ENCODE measurements around the gene SMURF1.

SMURF1 gene

GRCh38 chr7:99027841-99028240, 116.1 kb downstream of the SMURF1 start:
- TF ChIP-seq CTCF (IDR thresholded peaks at IDR 0.05; ENCODE audit: insufficient read depth, low read length, poor library complexity, severe bottlenecking): no peak
- H3K27me3 ChIP-seq (replicated peaks; ENCODE audit: control insufficient read depth, insufficient read depth, low read length): no peaks in the 10 kb centered on the region
- H3K4me3 ChIP-seq (replicated peaks; ENCODE audit: low read depth, low read length): no peak overlapping the region
- peaks cover 17% of the 10 kb centered on the region for H3K36me3 ChIP-seq (ENCODE audit: control insufficient read depth, insufficient read depth, low read length)
- no peak for DNase-seq (ENCODE audit: extremely low read depth, insufficient read length)

- no peak for TF ChIP-seq CTCF (IDR thresholded peaks at IDR 0.05; ENCODE audit: insufficient read depth, low read length, poor library complexity, severe bottlenecking)
- DNase-seq (ENCODE audit: extremely low read depth, insufficient read length): no peak
- Histone ChIP-seq H3K27me3 (replicated peaks; ENCODE audit: control insufficient read depth, insufficient read depth, low read length) (no peaks in the 10 kb centered on the region), H3K4me3 (replicated peaks; ENCODE audit: low read depth, low read length) (no peak overlapping the region), H3K36me3 (ENCODE audit: control insufficient read depth, insufficient read depth, low read length) (peaks cover 17% of the 10 kb centered on the region)
Observed at GRCh38 chr7:99027241-99027640, 116.7 kb downstream of the SMURF1 start.

- Histone ChIP-seq H3K4me3 (replicated peaks; ENCODE audit: low read depth, low read length) (no peak overlapping the region), H3K36me3 (ENCODE audit: control insufficient read depth, insufficient read depth, low read length) (peaks cover 6% of the 10 kb centered on the region), H3K27me3 (replicated peaks; ENCODE audit: control insufficient read depth, insufficient read depth, low read length) (no peaks in the 10 kb centered on the region)
- no peak for DNase-seq (ENCODE audit: extremely low read depth, insufficient read length)
- no peak for TF ChIP-seq CTCF (IDR thresholded peaks at IDR 0.05; ENCODE audit: insufficient read depth, low read length, poor library complexity, severe bottlenecking)
Observed at GRCh38 chr7:99024066-99024465, 119.8 kb downstream of the SMURF1 start.

GRCh38 chr7:99021941-99022560, 121.9 kb downstream of the SMURF1 start:
- no peak for TF ChIP-seq CTCF (IDR thresholded peaks at IDR 0.05; ENCODE audit: insufficient read depth, low read length, poor library complexity, severe bottlenecking)
- DNase-seq (ENCODE audit: extremely low read depth, insufficient read length): no peak
- H3K4me3 ChIP-seq (replicated peaks; ENCODE audit: low read depth, low read length): no peak overlapping the region
- no peaks in the 10 kb centered on the region for H3K27me3 ChIP-seq (replicated peaks; ENCODE audit: control insufficient read depth, insufficient read depth, low read length)
- peaks cover 4% of the 10 kb centered on the region; the same call in 1 of the 2 replicates for H3K36me3 ChIP-seq (ENCODE audit: control insufficient read depth, insufficient read depth, low read length)

GRCh38 chr7:99020413-99020715, 123.5 kb downstream of the SMURF1 start:
- H3K36me3 ChIP-seq (ENCODE audit: control insufficient read depth, insufficient read depth, low read length): peaks cover 7% of the 10 kb centered on the region
- H3K27me3 ChIP-seq (replicated peaks; ENCODE audit: control insufficient read depth, insufficient read depth, low read length): no peaks in the 10 kb centered on the region
- TF ChIP-seq CTCF (IDR thresholded peaks at IDR 0.05; ENCODE audit: insufficient read depth, low read length, poor library complexity, severe bottlenecking): no peak
- H3K4me3 ChIP-seq (replicated peaks; ENCODE audit: low read depth, low read length): no peak overlapping the region
- DNase-seq (ENCODE audit: extremely low read depth, insufficient read length): no peak

Data from GM06990 (cell line).